Measurements from ENCODE around the gene BAIAP2L2. TPM values are rescaled to one million over a fixed set of nuclear protein-coding genes. Genes with fewer than 3 reads are reported as not detected.

Gene BAIAP2L2
- total and polyA plus RNA-seq, 2 of the 4 experiments (the other 2 are of a cell fraction): 0.18 to 0.46 TPM

- no peaks in the 10 kb centered on the region for H3K9me3 ChIP-seq (ENCODE audit: control insufficient read depth, insufficient read depth, low read length)
- dilution Hi-C loops (cut with HindIII; ENCODE audit: low sequenced_read_pairs, unreplicated experiment): no loop called here
- H2BK20ac ChIP-seq (ENCODE audit: low read depth, low read length): no peak overlapping the region
- H2BK15ac ChIP-seq (ENCODE audit: low read depth, low read length): no peak overlapping the region
- no peak overlapping the region for H3K27ac ChIP-seq (ENCODE audit: insufficient read depth, low read length)
- no peak overlapping the region for H3K14ac ChIP-seq (replicated peaks; ENCODE audit: low read depth, low read length)
- intact Hi-C loops (cut with micrococcal nuclease): no loop called here
- no peak for TF ChIP-seq CHD1 (IDR thresholded peaks at IDR 0.05; ENCODE audit: low read depth, low read length)
- TF ChIP-seq CTCF (conservative IDR thresholded peaks at IDR 0.05; ENCODE audit: low read depth, low read length): no peak
- TF ChIP-seq SMC3 (IDR thresholded peaks at IDR 0.05; ENCODE audit: low read depth, low read length): no peak
- TF ChIP-seq MXI1 (IDR thresholded peaks at IDR 0.05; ENCODE audit: borderline replicate concordance, low read depth, low read length): no peak
- no peak for TF ChIP-seq NFE2L2 (IDR thresholded peaks at IDR 0.05; ENCODE audit: low read depth, low read length)
- TF ChIP-seq RAD21 (IDR thresholded peaks at IDR 0.05; ENCODE audit: low read length): no peak
- no peak for TF ChIP-seq USF2 (IDR thresholded peaks at IDR 0.05; ENCODE audit: low read depth, low read length)
- no peak for TF ChIP-seq MAFK (IDR thresholded peaks at IDR 0.05; ENCODE audit: low read depth, low read length)
- TF ChIP-seq RCOR1 (IDR thresholded peaks at IDR 0.05; ENCODE audit: insufficient replicate concordance, low read length): no peak
- no peak for TF ChIP-seq ELK1 (IDR thresholded peaks at IDR 0.05; ENCODE audit: borderline replicate concordance, low read depth, low read length)
- TF ChIP-seq FOS (IDR thresholded peaks at IDR 0.05; ENCODE audit: low read depth, low read length): no peak
- H3K23ac ChIP-seq (ENCODE audit: low read depth, low read length): no peak overlapping the region
- H3K9ac ChIP-seq (ENCODE audit: low read depth, low read length): no peak overlapping the region
- no peak overlapping the region for H4K8ac ChIP-seq (ENCODE audit: low read depth in 2 of 2, low read length in 2 of 2)
- H2AK5ac ChIP-seq (ENCODE audit: low read depth, low read length): no peak overlapping the region
- no TSS peak for BruUV-seq (replicated peaks)
- no peaks in the 10 kb centered on the region for H3K4me1 ChIP-seq (ENCODE audit: control insufficient read depth, insufficient read depth, low read length)
- H4K5ac ChIP-seq (ENCODE audit: low read depth, low read length): no peak overlapping the region
- no peak overlapping the region for H2AK9ac ChIP-seq (replicated peaks; ENCODE audit: low read depth, low read length, poor library complexity)
- no peaks in the 10 kb centered on the region for H3K79me1 ChIP-seq (ENCODE audit: low read depth in 1 of 2, low read length in 2 of 2)
- WGBS, 2 experiments (ENCODE audit: extremely low coverage in 2 of 2, insufficient read length in 1 of 2): 90% methylated on average over 7 of the region's 21 CpGs; no CpG with 5 or more reads in 1 of the 2 experiments
- no peak overlapping the region for H3K4ac ChIP-seq (ENCODE audit: low read depth, low read length)
- H3K18ac ChIP-seq (ENCODE audit: low read depth, low read length): no peak overlapping the region
- DNase-seq (no peak), ATAC-seq (ENCODE audit: low read depth) (no peak)
- in situ Hi-C loops (cut with MboI; ENCODE audit: low sequenced_read_pairs): no loop called here
- H2AFZ ChIP-seq (replicated peaks; ENCODE audit: low read length, poor library complexity): no peak overlapping the region
- H3K4me2 ChIP-seq (ENCODE audit: low read depth, low read length): no peak overlapping the region
- peaks cover 3% of the 10 kb centered on the region; the same call in 1 of the 2 replicates for H3K27me3 ChIP-seq (ENCODE audit: control insufficient read depth, insufficient read depth, low read length)
- no peak overlapping the region for H3K4me3 ChIP-seq (ENCODE audit: insufficient read depth, low read depth, low read length)
- no peak overlapping the region for H2BK5ac ChIP-seq (ENCODE audit: low read depth, low read length, poor library complexity, severe bottlenecking)
- H4K91ac ChIP-seq (ENCODE audit: insufficient read depth, low read depth, low read length): no peak overlapping the region
- no peaks in the 10 kb centered on the region for H4K20me1 ChIP-seq (ENCODE audit: insufficient read depth, low read length)
- H2BK120ac ChIP-seq (ENCODE audit: low read depth, low read length): no peak overlapping the region
- no peak overlapping the region for H3K56ac ChIP-seq (ENCODE audit: extremely low read depth, insufficient read depth, low read length)
- H3K9me1 ChIP-seq (ENCODE audit: insufficient read depth, low read length): peaks cover 4% of the 10 kb centered on the region
- ChIA-PET CTCF (interaction anchor here (0.6 kb wide), 2 partner anchors 15 to 89 kb away, joined by 3 read pairs; no protein-coding TSS in a partner anchor), POLR2A (ENCODE audit: unreplicated experiment) (no interaction called here)
- H3K36me3 ChIP-seq (ENCODE audit: control insufficient read depth, insufficient read depth, low read length): no peaks in the 10 kb centered on the region
Measured at GRCh38 chr22:38124236-38124974, 13.9 kb upstream of the BAIAP2L2 start.

Data from IMR-90 (cell line).